H9 (cell line): ENCODE results near the gene IFNL1. TPM values are rescaled to one million over a fixed set of nuclear protein-coding genes. Genes with fewer than 3 reads are reported as not detected.

Experiments
- DNase-seq: peaks from one replicate; pipeline ENCODE4 v3.0.0-alpha.2; 2017
- H2AFZ ChIP-seq: one replicate; pipeline ENCODE4 v1.6.1; 2013; ENCODE audit warnings: mild to moderate bottlenecking, low read length, control low read depth, moderate library complexity
- H2AK5ac ChIP-seq: 2 replicates; pipeline ENCODE4 v1.6.1; 2013; ENCODE audit warnings: low read length, control low read depth, mixed read lengths; ENCODE audit not compliant: insufficient read length
- H2BK120ac ChIP-seq: one replicate; pipeline ENCODE4 v1.6.1; 2013; ENCODE audit warnings: low read depth, mild to moderate bottlenecking, low read length, control low read depth, inconsistent platforms; ENCODE audit not compliant: poor library complexity, severe bottlenecking
- H2BK12ac ChIP-seq: 2 replicates; pipeline ENCODE4 v1.6.1; 2013; ENCODE audit warnings: low read length, control low read depth, mixed read lengths, low read depth; ENCODE audit not compliant: insufficient read length
- H2BK15ac ChIP-seq: 2 replicates; pipeline ENCODE4 v1.6.1; 2013; ENCODE audit warnings: low read depth, low read length, control low read depth
- H2BK20ac ChIP-seq: one replicate; pipeline ENCODE4 v1.6.1; 2013; ENCODE audit warnings: low read depth, mild to moderate bottlenecking, low read length, control low read depth, inconsistent platforms; ENCODE audit not compliant: poor library complexity, severe bottlenecking
- H2BK5ac ChIP-seq: 2 replicates; pipeline ENCODE4 v1.6.1; 2013; ENCODE audit warnings: low read length, control low read depth, mixed read lengths; ENCODE audit not compliant: insufficient read length
- H3K14ac ChIP-seq: 2 replicates; pipeline ENCODE4 v1.6.1; 2013; ENCODE audit warnings: low read length, control low read depth; ENCODE audit not compliant: insufficient read depth
- H3K18ac ChIP-seq: 2 replicates; pipeline ENCODE4 v1.6.1; 2013; ENCODE audit warnings: low read depth, mild to moderate bottlenecking, mixed read lengths, low read length, control low read depth; ENCODE audit not compliant: insufficient read length
- H3K23ac ChIP-seq: 2 replicates; pipeline ENCODE4 v1.6.1; 2013; ENCODE audit warnings: low read length, control low read depth, mixed read lengths, low read depth; ENCODE audit not compliant: insufficient read length
- H3K23me2 ChIP-seq: 2 replicates; pipeline ENCODE4 v1.6.1; 2013; ENCODE audit warnings: low read depth, mild to moderate bottlenecking, mixed read lengths, low read length, control low read depth; ENCODE audit not compliant: insufficient read length, poor library complexity, severe bottlenecking
- H3K27ac ChIP-seq: 2 replicates; pipeline ENCODE4 v1.5.1; 2013; ENCODE audit warnings: low read length, control low read depth, mixed read lengths, low read depth; ENCODE audit not compliant: insufficient read length
- H3K27me3 ChIP-seq: 2 replicates; pipeline ENCODE4 v1.6.1; 2013; ENCODE audit warnings: low read length, control low read depth, inconsistent platforms; ENCODE audit not compliant: insufficient read depth
- H3K4ac ChIP-seq: 2 replicates; pipeline ENCODE4 v1.6.1; 2013; ENCODE audit warnings: low read depth, mild to moderate bottlenecking, control low read depth, inconsistent platforms, low read length, moderate library complexity
- H3K4me1 ChIP-seq: 2 replicates; pipeline ENCODE4 v1.6.1; 2013; ENCODE audit warnings: low read length, control low read depth, inconsistent platforms; ENCODE audit not compliant: insufficient read depth
- H3K4me2 ChIP-seq: 2 replicates; pipeline ENCODE4 v1.6.1; 2013; ENCODE audit warnings: low read length, control low read depth, mixed read lengths; ENCODE audit not compliant: insufficient read length, insufficient read depth
- H3K56ac ChIP-seq: 2 replicates; pipeline ENCODE4 v1.6.1; 2013; ENCODE audit warnings: low read depth, mild to moderate bottlenecking, mixed read lengths, low read length, control low read depth; ENCODE audit not compliant: insufficient read length
- H3K79me1 ChIP-seq: 2 replicates; pipeline ENCODE4 v1.6.1; 2013; ENCODE audit warnings: low read depth, mild to moderate bottlenecking, moderate library complexity, low read length, control low read depth, inconsistent platforms; ENCODE audit not compliant: insufficient read depth, poor library complexity, severe bottlenecking
- H3K79me2 ChIP-seq: 2 replicates; pipeline ENCODE4 v1.6.1; 2013; ENCODE audit warnings: low read length, control low read depth, inconsistent platforms; ENCODE audit not compliant: insufficient read depth
- H3K9ac ChIP-seq: 2 replicates; pipeline ENCODE4 v1.6.1; 2013; ENCODE audit warnings: low read length, control low read depth, mixed read lengths; ENCODE audit not compliant: insufficient read length; ENCODE audit errors: extremely low read depth
- H3K9me3 ChIP-seq: one replicate; pipeline ENCODE4 v1.6.1; 2013; ENCODE audit warnings: low read depth, low read length, inconsistent platforms; ENCODE audit not compliant: control insufficient read depth
- H3T11ph ChIP-seq: one replicate; pipeline ENCODE4 v1.6.1; 2013; ENCODE audit warnings: mild to moderate bottlenecking, low read length, control low read depth, inconsistent platforms
- H4K20me1 ChIP-seq: one replicate; pipeline ENCODE4 v1.6.1; 2013; ENCODE audit not compliant: control insufficient read depth, insufficient read length, insufficient read depth
- H4K5ac ChIP-seq: 2 replicates; pipeline ENCODE4 v1.6.1; 2013; ENCODE audit warnings: low read depth, mild to moderate bottlenecking, mixed read lengths, low read length, control low read depth; ENCODE audit not compliant: insufficient read length
- H4K8ac ChIP-seq: replicated peaks from 2 replicates; pipeline ENCODE4 v1.6.1; 2013; ENCODE audit warnings: low read length, control low read depth, mixed read lengths, low read depth; ENCODE audit not compliant: insufficient read length
- H4K91ac ChIP-seq: 2 replicates; pipeline ENCODE4 v1.6.1; 2013; ENCODE audit warnings: low read depth, mild to moderate bottlenecking, moderate library complexity, mixed read lengths, low read length, control low read depth; ENCODE audit not compliant: insufficient read length
- H3K27ac Mint-ChIP-seq, 3 experiments: 2 replicates in 2 of 3; 3 replicates in 1 of 3; pipeline ENCODE4 v1.8.0; 2020 to 2021; ENCODE audit warnings: mixed read lengths in 3 of 3, mild to moderate bottlenecking in 1 of 3, moderate library complexity in 1 of 3
- H3K27me3 Mint-ChIP-seq: 2 replicates; pipeline ENCODE4 v1.8.0; 2021; ENCODE audit warnings: low read depth, mild to moderate bottlenecking, moderate library complexity, mixed read lengths
- H3K36me3 Mint-ChIP-seq, 3 experiments: 2 replicates in 2 of 3; 3 replicates in 1 of 3; pipeline ENCODE4 v1.8.0; 2020 to 2021; ENCODE audit warnings: low read depth in 3 of 3, mixed read lengths in 3 of 3; ENCODE audit not compliant: insufficient read depth in 1 of 3
- H3K4me1 Mint-ChIP-seq, 2 experiments: 2 replicates each; pipeline ENCODE4 v1.8.0; 2020; ENCODE audit warnings: mixed read lengths in 2 of 2
- H3K4me3 Mint-ChIP-seq, 2 experiments: 2 replicates in 1 of 2; 3 replicates in 1 of 2; pipeline ENCODE4 v1.8.0; 2020 to 2021; ENCODE audit warnings: mild to moderate bottlenecking in 2 of 2, mixed read lengths in 2 of 2, moderate library complexity in 1 of 2
- H3K9me3 Mint-ChIP-seq, 2 experiments: 2 replicates in 1 of 2; 3 replicates in 1 of 2; pipeline ENCODE4 v1.8.0; 2020; ENCODE audit warnings: mild to moderate bottlenecking in 2 of 2, mixed read lengths in 2 of 2, moderate library complexity in 1 of 2
- WGBS: extraction: QIAGEN DNeasy Blood & Tissue Kit; methylation state at CpG from one replicate; pipeline ENCODE4 v1.1.7; 2013; ENCODE audit warnings: missing lambda C conversion rate, low lambda C conversion rate, mixed read lengths; ENCODE audit not compliant: insufficient read length; ENCODE audit errors: extremely low coverage; 5-methylcytosine and 5-hydroxymethylcytosine counted together
- total RNA-seq: library from RNA; stranded (reverse); gene quantifications from 2 replicates; pipeline ENCODE4 v1.2.1, GENCODE V29; 2021
- TF ChIP-seq, protein P1 (sequence below): fragments of 200-600 bp; sonication (generic); conservative IDR thresholded peaks from 3 replicates; pipeline ENCODE4 v1.8.0; 2021; ENCODE audit warnings: antibody characterized with exemption, mild to moderate bottlenecking

The IFNL1 gene
- total RNA-seq, 1 experiment from 2014 or later, result not detected

DNA sequence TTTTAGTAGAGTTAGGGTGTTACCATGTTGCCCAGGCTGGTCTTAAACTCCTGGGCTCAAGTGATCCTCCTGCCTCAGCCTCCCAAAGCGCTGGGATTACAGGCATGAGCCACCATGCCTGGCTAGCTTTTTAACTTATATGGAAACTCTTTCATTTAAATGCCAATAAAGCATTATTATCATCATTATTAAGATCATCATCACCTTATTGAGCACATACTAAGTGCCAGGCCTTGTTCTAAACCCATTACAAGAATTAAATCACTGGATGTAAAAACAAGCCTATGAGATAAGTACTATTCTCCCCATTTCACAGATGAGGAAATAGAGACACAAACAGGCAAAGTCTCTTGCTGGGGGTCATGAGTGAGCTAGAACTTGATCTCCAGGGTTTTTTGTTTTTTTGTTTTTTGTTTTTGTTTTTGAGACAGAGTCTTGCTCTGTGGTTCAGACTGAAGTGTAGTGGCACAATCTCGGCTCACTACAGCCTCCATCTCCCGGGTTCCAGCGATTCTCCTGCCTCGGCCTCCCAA lies 38.3 kb downstream of the IFNL1 start:
- Mint-ChIP-seq H3K4me1 (peaks cover 4 to 13% of the 10 kb centered on the region in 2 experiments; a peak in 2 of 4 replicates), H3K4me3 (no peak overlapping the region), H3K36me3 (no peaks in the 10 kb centered on the region), H3K27me3 (peaks cover 32% of the 10 kb centered on the region), H3K9me3 (no peaks in the 10 kb centered on the region), H3K27ac (no peak overlapping the region)
- no peaks in the 10 kb centered on the region for H3K4me1 ChIP-seq
- TF ChIP-seq, protein P1, sequence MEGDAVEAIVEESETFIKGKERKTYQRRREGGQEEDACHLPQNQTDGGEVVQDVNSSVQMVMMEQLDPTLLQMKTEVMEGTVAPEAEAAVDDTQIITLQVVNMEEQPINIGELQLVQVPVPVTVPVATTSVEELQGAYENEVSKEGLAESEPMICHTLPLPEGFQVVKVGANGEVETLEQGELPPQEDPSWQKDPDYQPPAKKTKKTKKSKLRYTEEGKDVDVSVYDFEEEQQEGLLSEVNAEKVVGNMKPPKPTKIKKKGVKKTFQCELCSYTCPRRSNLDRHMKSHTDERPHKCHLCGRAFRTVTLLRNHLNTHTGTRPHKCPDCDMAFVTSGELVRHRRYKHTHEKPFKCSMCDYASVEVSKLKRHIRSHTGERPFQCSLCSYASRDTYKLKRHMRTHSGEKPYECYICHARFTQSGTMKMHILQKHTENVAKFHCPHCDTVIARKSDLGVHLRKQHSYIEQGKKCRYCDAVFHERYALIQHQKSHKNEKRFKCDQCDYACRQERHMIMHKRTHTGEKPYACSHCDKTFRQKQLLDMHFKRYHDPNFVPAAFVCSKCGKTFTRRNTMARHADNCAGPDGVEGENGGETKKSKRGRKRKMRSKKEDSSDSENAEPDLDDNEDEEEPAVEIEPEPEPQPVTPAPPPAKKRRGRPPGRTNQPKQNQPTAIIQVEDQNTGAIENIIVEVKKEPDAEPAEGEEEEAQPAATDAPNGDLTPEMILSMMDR, result no peak
- H3K79me1 ChIP-seq, result no peaks in the 10 kb centered on the region
- WGBS, result no CpG with 5 or more reads among the region's 5 CpGs
- no peak overlapping the region for H2BK12ac ChIP-seq
- H3K27ac ChIP-seq, result no peak overlapping the region
- H2BK120ac ChIP-seq, result no peak overlapping the region
- no peak overlapping the region for H4K5ac ChIP-seq
- H3K23me2 ChIP-seq, result no peaks in the 10 kb centered on the region
- H3K9ac ChIP-seq, result no peak overlapping the region
- H3K4ac ChIP-seq, result no peak overlapping the region
- no peak overlapping the region for H3K18ac ChIP-seq
- H3K14ac ChIP-seq, result no peak overlapping the region
- H3K27me3 ChIP-seq, result no peaks in the 10 kb centered on the region
- H3K79me2 ChIP-seq, result no peaks in the 10 kb centered on the region
- no peak overlapping the region for H3K23ac ChIP-seq
- H4K20me1 ChIP-seq, result no peaks in the 10 kb centered on the region
- no peak overlapping the region for H4K8ac ChIP-seq
- no peak overlapping the region for H2AK5ac ChIP-seq
- no peak overlapping the region for H2BK5ac ChIP-seq
- H3K4me2 ChIP-seq, result no peak overlapping the region
- no peak overlapping the region for H2BK20ac ChIP-seq
- H2BK15ac ChIP-seq, result no peak overlapping the region
- no peak overlapping the region for H3T11ph ChIP-seq
- H3K56ac ChIP-seq, result no peak overlapping the region
- H2AFZ ChIP-seq, result no peak overlapping the region
- no peak overlapping the region for H4K91ac ChIP-seq
- no peaks in the 10 kb centered on the region for H3K9me3 ChIP-seq
- DNase-seq, result no peak
